Activated CD4-positive, alpha-beta T cell treated with anti-CD3 and anti-CD28 coated beads for 36 hours (primary cell): Measurements from ENCODE around the gene SGSH. TPM values are rescaled to one million over a fixed set of nuclear protein-coding genes. Genes with fewer than 3 reads are reported as not detected.

ENCODE experiments used
- ATAC-seq: fragments of 200-7000 bp; cut with Tn5 transposase; one replicate; pipeline ENCODE4 v1.10.0; 2021; ENCODE audit warnings: mild to moderate bottlenecking, moderate library complexity
- CTCF ChIA-PET: fragments of 350-600 bp; sonication (Branson Sonifier 250); formaldehyde crosslinking; loops from one replicate; lab custom pipeline; 2021; ENCODE audit warnings: antibody characterized with exemption; lab: Charles Lee
- POLR2A ChIA-PET: fragments of 350-600 bp; sonication (Branson Sonifier 250); formaldehyde crosslinking; loops from one replicate; lab custom pipeline; 2021; ENCODE audit warnings: antibody characterized with exemption, inconsistent platforms; lab: Charles Lee
- DNase-seq: peaks from one replicate; pipeline ENCODE4 v3.0.0-alpha.2; 2020
- H3K27ac Mint-ChIP-seq: one replicate; pipeline ENCODE4 v1.8.0; 2021; ENCODE audit warnings: mixed read lengths
- H3K27me3 Mint-ChIP-seq: one replicate; pipeline ENCODE4 v1.8.0; 2021; ENCODE audit warnings: mixed read lengths
- H3K36me3 Mint-ChIP-seq: one replicate; pipeline ENCODE4 v1.8.0; 2021; ENCODE audit warnings: low read depth, mixed read lengths
- H3K4me1 Mint-ChIP-seq: one replicate; pipeline ENCODE4 v1.8.0; 2021; ENCODE audit warnings: mixed read lengths
- H3K4me3 Mint-ChIP-seq: one replicate; pipeline ENCODE4 v1.8.0; 2021; ENCODE audit warnings: mild to moderate bottlenecking, moderate library complexity, mixed read lengths
- H3K9me3 Mint-ChIP-seq: one replicate; pipeline ENCODE4 v1.8.0; 2021; ENCODE audit warnings: low read depth, mixed read lengths
- intact Hi-C, 2 experiments: fragments of 100-400 bp; cut with DNase I in 1 of 2; cut with micrococcal nuclease in 1 of 2; formaldehyde crosslinking; loops; one replicate each; pipeline versions ENCODE4 v1.14.2 to v1.15.1; 2022 to 2024; cut with DNase I, micrococcal nuclease
- total RNA-seq, 2 experiments: library from RNA; stranded (reverse); gene quantifications; one replicate each; pipeline ENCODE4 v1.2.3, GENCODE V29; 2021

The SGSH gene
- total RNA-seq, 2 experiments from 2014 or later, result 20.2 to 22.7 TPM

- Mint-ChIP-seq H3K36me3 (peaks cover 23% of the 10 kb centered on the region), H3K27ac (no peak overlapping the region), H3K4me3 (no peak overlapping the region), H3K9me3 (no peaks in the 10 kb centered on the region), H3K27me3 (no peaks in the 10 kb centered on the region), H3K4me1 (peaks cover 22% of the 10 kb centered on the region)
- intact Hi-C loops, result loop anchor here (2.0 kb wide), 3 partner anchors 37 to 183 kb away; partner anchors contain the start of gene TBC1D16 (in 1 of the 2)
- ChIA-PET CTCF (interaction anchor here (0.6 kb wide), 1 partner anchor 35 kb away, joined by 3 read pairs; no protein-coding TSS in a partner anchor), POLR2A (interaction anchor here (0.7 kb wide), 1 partner anchor 9 kb away, joined by 3 read pairs; no protein-coding TSS in a partner anchor)
- DNase-seq (no peak), ATAC-seq (no peak)
Measured at GRCh38 chr17:80217703-80218362, 2.3 kb downstream of the SGSH start.

DNA sequence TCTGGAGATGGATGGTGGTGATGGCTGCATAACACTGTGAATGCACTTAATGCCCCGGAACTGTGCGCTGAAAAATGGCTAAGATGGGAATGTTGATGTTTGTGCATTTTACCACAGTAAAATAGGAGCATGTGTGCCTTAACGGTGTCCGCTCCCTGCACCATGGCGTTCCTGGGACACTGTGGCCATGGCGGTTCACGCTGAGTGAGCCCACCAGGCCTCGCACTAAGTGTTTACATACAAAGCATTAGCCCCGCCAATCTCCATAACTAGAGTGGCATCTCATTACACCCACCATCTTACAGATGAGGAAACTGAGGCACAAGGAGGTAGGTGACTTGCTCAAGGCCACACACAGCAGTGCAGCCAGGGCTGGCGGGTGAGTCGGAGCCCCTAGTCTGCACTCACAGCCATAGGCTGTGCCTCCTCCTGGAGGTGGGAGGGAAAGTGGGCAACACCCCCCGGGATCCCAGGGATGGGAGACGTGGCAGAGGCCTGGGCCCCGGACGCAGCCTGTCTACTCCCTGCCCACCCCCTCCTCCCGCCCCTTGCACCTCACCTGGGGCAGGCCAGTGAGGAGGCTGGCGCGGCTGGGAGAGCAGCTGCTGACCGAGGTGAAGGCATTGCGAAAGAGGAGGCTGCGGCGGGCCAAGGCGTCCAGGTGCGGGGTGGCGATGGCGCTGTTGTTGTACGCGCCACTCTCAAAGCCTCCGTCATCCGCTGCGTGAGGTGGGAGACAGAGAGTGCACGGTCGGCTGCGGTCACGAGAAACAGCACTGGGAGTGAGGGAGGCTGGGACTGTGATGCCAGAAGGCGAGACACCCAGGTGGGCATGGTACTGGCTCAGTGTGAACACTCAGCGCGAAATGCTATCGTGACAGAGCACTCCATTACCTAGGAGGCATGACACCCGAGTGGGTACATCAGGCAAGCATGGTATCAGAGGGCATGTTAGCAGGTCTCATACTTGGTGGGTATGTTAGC, 3.4 kb downstream of the SGSH start:
- DNase-seq, result no peak
- intact Hi-C loops, result no loop called here
- no peak overlapping the region for H3K4me3 Mint-ChIP-seq
- ATAC-seq, result no peak
- peaks cover 23% of the 10 kb centered on the region for H3K36me3 Mint-ChIP-seq
- ChIA-PET CTCF (no interaction called here), POLR2A (no interaction called here)
- H3K27ac Mint-ChIP-seq, result no peak overlapping the region
- peaks cover 22% of the 10 kb centered on the region for H3K4me1 Mint-ChIP-seq
- H3K9me3 Mint-ChIP-seq, result no peaks in the 10 kb centered on the region
- no peaks in the 10 kb centered on the region for H3K27me3 Mint-ChIP-seq

DNA sequence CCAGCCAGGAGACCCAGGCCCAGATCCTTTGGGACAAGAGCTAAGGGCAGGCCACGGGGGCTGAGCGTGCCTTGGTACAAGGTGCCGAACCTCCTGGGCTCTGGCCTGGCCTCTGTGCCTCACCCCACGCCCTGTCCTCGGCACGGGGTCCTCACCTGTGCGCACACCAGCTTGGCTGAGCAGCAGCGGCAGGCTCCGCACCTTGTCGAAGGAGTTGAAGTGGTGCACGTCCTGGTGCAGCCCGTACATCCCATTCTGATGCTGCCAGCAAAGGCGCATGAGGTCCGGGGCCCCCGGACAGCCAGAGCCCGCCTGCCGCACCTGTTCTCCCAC, 5.3 kb downstream of the SGSH start:
- H3K4me3 Mint-ChIP-seq, result no peak overlapping the region
- no peaks in the 10 kb centered on the region for H3K27me3 Mint-ChIP-seq
- H3K27ac Mint-ChIP-seq, result no peak overlapping the region
- peaks cover 27% of the 10 kb centered on the region for H3K36me3 Mint-ChIP-seq
- ATAC-seq, result no peak
- H3K4me1 Mint-ChIP-seq, result peaks cover 17% of the 10 kb centered on the region
- no peaks in the 10 kb centered on the region for H3K9me3 Mint-ChIP-seq
- intact Hi-C loops, result no loop called here
- DNase-seq, result no peak
- POLR2A ChIA-PET, result no interaction called here
- CTCF ChIA-PET, result no interaction called here

- intact Hi-C loops, result no loop called here
- peaks cover 24% of the 10 kb centered on the region for H3K36me3 Mint-ChIP-seq
- DNase-seq, result no peak
- POLR2A ChIA-PET, result interaction anchor here (0.6 kb wide), 1 partner anchor 86 kb away, joined by 3 read pairs; no protein-coding TSS in a partner anchor
- no peak overlapping the region for H3K27ac Mint-ChIP-seq
- CTCF ChIA-PET, result no interaction called here
- no peak for ATAC-seq
- no peaks in the 10 kb centered on the region for H3K9me3 Mint-ChIP-seq
- H3K4me3 Mint-ChIP-seq, result no peak overlapping the region
- peaks cover 15% of the 10 kb centered on the region for H3K4me1 Mint-ChIP-seq
- H3K27me3 Mint-ChIP-seq, result no peaks in the 10 kb centered on the region
Measured at GRCh38 chr17:80214012-80214877, 5.9 kb downstream of the SGSH start.

DNA sequence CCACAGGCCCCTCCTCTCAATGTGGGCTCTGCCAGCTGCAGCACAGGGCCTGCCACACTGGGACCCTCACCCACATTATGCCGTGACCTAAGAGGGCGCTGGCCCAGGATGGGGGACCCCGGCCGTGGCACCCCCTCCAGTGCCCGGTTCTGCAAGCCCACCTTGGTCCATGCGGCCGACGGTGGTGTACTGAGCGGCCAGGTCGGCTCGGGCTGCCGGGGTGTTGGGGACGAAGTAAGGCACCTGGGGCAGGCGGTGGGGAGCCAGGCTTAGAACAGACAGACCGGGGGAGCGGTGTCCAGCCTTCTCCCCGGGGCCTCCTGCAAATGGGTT, 6.5 kb downstream of the SGSH start:
- ChIA-PET POLR2A (no interaction called here), CTCF (no interaction called here)
- Mint-ChIP-seq H3K9me3 (no peaks in the 10 kb centered on the region), H3K27ac (no peak overlapping the region), H3K27me3 (no peaks in the 10 kb centered on the region), H3K4me3 (no peak overlapping the region), H3K4me1 (peaks cover 11% of the 10 kb centered on the region), H3K36me3 (peaks cover 22% of the 10 kb centered on the region)
- DNase-seq, result no peak
- intact Hi-C loops, result no loop called here
- no peak for ATAC-seq

DNA sequence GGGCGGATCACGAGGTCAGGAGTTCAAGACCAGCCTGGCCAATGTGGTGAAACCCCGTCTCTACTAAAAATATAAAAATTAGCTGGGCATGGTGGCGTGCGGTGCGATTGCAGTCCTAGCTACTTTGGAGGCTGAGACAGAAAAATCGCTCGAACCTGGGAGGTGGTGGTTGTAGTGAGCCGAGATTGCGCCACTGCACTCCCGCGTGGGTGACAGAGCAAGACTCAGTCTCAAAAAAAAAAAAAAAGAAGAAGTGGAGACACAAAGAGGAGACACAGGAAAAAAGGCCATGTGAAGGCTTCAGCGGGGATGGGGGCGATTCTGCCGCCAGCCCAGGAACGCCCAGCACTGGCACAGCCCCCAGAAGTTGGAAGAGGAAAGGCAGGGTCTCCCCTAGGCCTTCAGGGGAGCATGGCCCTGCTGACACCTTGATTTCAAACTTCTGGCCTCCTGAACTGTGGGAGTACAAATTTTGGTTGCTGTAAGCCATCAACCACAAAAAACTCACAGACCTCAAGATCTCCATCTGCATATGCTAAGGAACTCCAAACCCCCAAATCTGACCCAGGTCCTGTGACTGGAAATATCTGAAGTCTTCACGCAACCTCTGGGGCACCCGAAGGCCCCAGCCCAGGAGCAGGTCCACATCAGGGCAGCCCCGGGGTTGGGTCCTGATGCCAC, 7.0 kb downstream of the SGSH start:
- H3K27me3 Mint-ChIP-seq, result no peaks in the 10 kb centered on the region
- ChIA-PET POLR2A (no interaction called here), CTCF (no interaction called here)
- H3K4me3 Mint-ChIP-seq, result no peak overlapping the region
- H3K4me1 Mint-ChIP-seq, result peaks cover 8% of the 10 kb centered on the region
- DNase-seq, result no peak
- intact Hi-C loops, result no loop called here
- no peak for ATAC-seq
- peaks cover 21% of the 10 kb centered on the region for H3K36me3 Mint-ChIP-seq
- H3K9me3 Mint-ChIP-seq, result no peaks in the 10 kb centered on the region
- no peak overlapping the region for H3K27ac Mint-ChIP-seq

- Mint-ChIP-seq H3K9me3 (no peaks in the 10 kb centered on the region), H3K36me3 (peaks cover 18% of the 10 kb centered on the region), H3K27me3 (no peaks in the 10 kb centered on the region), H3K27ac (no peak overlapping the region), H3K4me3 (no peak overlapping the region), H3K4me1 (peaks cover 5% of the 10 kb centered on the region)
- CTCF ChIA-PET, result interaction anchor here (0.7 kb wide), 1 partner anchor 15 kb away, joined by 6 read pairs; no protein-coding TSS in a partner anchor
- POLR2A ChIA-PET, result no interaction called here
- no peak for DNase-seq
- no peak for ATAC-seq
- intact Hi-C loops, result no loop called here
Measured at GRCh38 chr17:80212511-80212910, 7.6 kb downstream of the SGSH start.

GRCh38 chr17:80212109-80212508, 8.0 kb downstream of the SGSH start:
- H3K4me1 Mint-ChIP-seq, result peaks cover 4% of the 10 kb centered on the region
- peaks cover 14% of the 10 kb centered on the region for H3K36me3 Mint-ChIP-seq
- H3K27me3 Mint-ChIP-seq, result no peaks in the 10 kb centered on the region
- H3K4me3 Mint-ChIP-seq, result no peak overlapping the region
- ChIA-PET POLR2A (no interaction called here), CTCF (interaction anchor here (0.7 kb wide), 1 partner anchor 15 kb away, joined by 6 read pairs; no protein-coding TSS in a partner anchor)
- H3K27ac Mint-ChIP-seq, result no peak overlapping the region
- ATAC-seq (no peak), DNase-seq (no peak)
- intact Hi-C loops, result no loop called here
- H3K9me3 Mint-ChIP-seq, result no peaks in the 10 kb centered on the region

DNA sequence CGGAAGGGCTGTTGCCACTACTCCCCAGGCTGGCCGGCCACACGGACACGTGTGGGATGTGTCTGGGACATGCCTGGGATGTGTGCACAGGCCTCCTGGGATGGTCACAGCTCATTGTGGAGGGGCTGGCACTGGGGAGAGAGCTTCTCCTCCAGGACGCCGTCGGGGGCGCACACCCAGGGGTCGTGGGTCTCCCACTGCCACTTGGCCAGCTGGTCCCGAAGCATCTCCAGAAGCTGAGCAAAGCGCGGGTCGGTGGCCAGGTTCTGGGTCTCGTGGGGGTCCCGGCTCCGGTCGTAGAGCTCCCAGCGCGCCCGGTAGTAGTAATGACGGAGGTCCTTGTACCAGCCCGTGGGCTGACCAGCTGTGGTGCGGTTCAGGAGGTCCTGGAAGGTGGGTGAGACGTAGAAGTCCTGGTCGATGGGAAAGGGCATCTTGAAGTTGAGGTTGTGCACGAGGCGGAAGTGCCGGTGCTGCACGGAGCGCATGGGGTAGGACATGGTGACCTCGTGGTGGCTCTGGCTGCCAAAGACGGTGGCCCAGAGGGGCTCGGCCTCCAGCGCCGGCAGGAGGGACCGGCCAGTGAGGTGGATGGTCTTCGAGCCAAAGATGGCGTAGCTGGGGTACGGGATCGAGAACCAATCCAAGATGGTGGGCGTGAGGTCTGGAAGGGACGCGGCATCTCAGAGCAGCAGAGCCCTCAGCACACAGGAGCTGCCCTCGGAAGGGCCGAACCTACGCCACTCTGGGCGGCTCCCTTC, 9.6 kb downstream of the SGSH start:
- ATAC-seq, result no peak
- intact Hi-C loops, result no loop called here
- CTCF ChIA-PET, result interaction anchor here (0.6 kb wide), 1 partner anchor 367 kb away, joined by 3 read pairs; no protein-coding TSS in a partner anchor
- no peak for DNase-seq
- no peaks in the 10 kb centered on the region for H3K27me3 Mint-ChIP-seq
- H3K36me3 Mint-ChIP-seq, result peaks cover 5% of the 10 kb centered on the region
- H3K27ac Mint-ChIP-seq, result no peak overlapping the region
- no peaks in the 10 kb centered on the region for H3K9me3 Mint-ChIP-seq
- H3K4me3 Mint-ChIP-seq, result no peak overlapping the region
- H3K4me1 Mint-ChIP-seq, result no peaks in the 10 kb centered on the region
- POLR2A ChIA-PET, result interaction anchor here (0.7 to 1.3 kb wide), 2 partner anchors 50 to 53 kb away, joined by 3 read pairs; partner anchors contain the start of gene RNF213

GRCh38 chr17:80209765-80210164, 10.4 kb downstream of the SGSH start:
- no peaks in the 10 kb centered on the region for H3K9me3 Mint-ChIP-seq
- CTCF ChIA-PET, result interaction anchor here (0.6 to 1.0 kb wide), 2 partner anchors 41 to 367 kb away, joined by 3 read pairs; no protein-coding TSS in a partner anchor
- POLR2A ChIA-PET, result interaction anchor here (1.3 kb wide), 1 partner anchor 51 kb away, joined by 3 read pairs; the partner anchor contains the start of gene RNF213
- intact Hi-C loops, result no loop called here
- H3K27me3 Mint-ChIP-seq, result no peaks in the 10 kb centered on the region
- no peak overlapping the region for H3K4me3 Mint-ChIP-seq
- no peak for ATAC-seq
- H3K4me1 Mint-ChIP-seq, result no peaks in the 10 kb centered on the region
- DNase-seq, result no peak
- H3K36me3 Mint-ChIP-seq, result peaks cover 4% of the 10 kb centered on the region
- H3K27ac Mint-ChIP-seq, result no peak overlapping the region
